Testis (tissue), 2 donors: ENCODE data around the gene PPP1R12B.

Source experiments
- CTCF ChIP-seq, 3 experiments: fragments of 450-650 bp in 2 of 3; fragments of 200-600 bp in 1 of 3; sonication (generic) in 1 of 3; IDR thresholded peaks; one replicate each; pipeline ENCODE4 v1.5.1; 2016 to 2019; ENCODE audit warnings: antibody characterized with exemption in 3 of 3, mild to moderate bottlenecking in 2 of 3, moderate library complexity in 1 of 3
- POLR2A ChIP-seq: fragments of 450-650 bp; IDR thresholded peaks from one replicate; pipeline ENCODE4 v1.6.1; 2017; ENCODE audit warnings: antibody characterized with exemption, mild to moderate bottlenecking, moderate library complexity

- TF ChIP-seq POLR2A (no peak), CTCF (IDR thresholded peaks at IDR 0.05) (no peak)
Observed at GRCh38 chr1:202586871-202587270, 238.4 kb downstream of the PPP1R12B start.
